GM23338 (cell line): ENCODE measurements around the gene IFT88. TPM values are rescaled to one million over a fixed set of nuclear protein-coding genes. Genes with fewer than 3 reads are reported as not detected.

Experiments used
- ATAC-seq: fragments of 200-7000 bp; cut with Tn5 transposase; 3 replicates; pipeline ENCODE4 v1.9.1; 2020
- DNase-seq: peaks from one replicate; pipeline ENCODE4 v3.0.0-alpha.2; 2015; ENCODE audit warnings: low spot score
- H2AFZ ChIP-seq: fragments of 200-600 bp; sonication (generic); 2 replicates; pipeline ENCODE4 v1.8.0; 2016; ENCODE audit warnings: antibody characterized with exemption, mild to moderate bottlenecking, moderate library complexity
- H3F3A ChIP-seq: fragments of 200-600 bp; sonication (generic); replicated peaks from 2 replicates; pipeline ENCODE4 v1.8.0; 2017; ENCODE audit warnings: antibody characterized with exemption, mixed run types, low read depth
- H3K27ac ChIP-seq: fragments of 200-600 bp; sonication (generic); 2 replicates; pipeline ENCODE4 v1.6.1; 2016; ENCODE audit warnings: low read depth
- H3K27me3 ChIP-seq: fragments of 200-600 bp; sonication (generic); 2 replicates; pipeline ENCODE4 v1.8.0; 2016; ENCODE audit warnings: mild to moderate bottlenecking, mixed run types, moderate library complexity; ENCODE audit not compliant: insufficient read depth
- H3K36me3 ChIP-seq: fragments of 200-600 bp; sonication (generic); 2 replicates; pipeline ENCODE4 v1.8.0; 2016; ENCODE audit warnings: mild to moderate bottlenecking; ENCODE audit not compliant: insufficient read depth
- H3K4me1 ChIP-seq: fragments of 200-600 bp; sonication (generic); 2 replicates; pipeline ENCODE4 v1.8.0; 2016; ENCODE audit warnings: mild to moderate bottlenecking, moderate library complexity; ENCODE audit not compliant: insufficient read depth
- H3K4me2 ChIP-seq: fragments of 200-600 bp; sonication (generic); 2 replicates; pipeline ENCODE4 v1.7.1; 2017; ENCODE audit warnings: mixed run types
- H3K4me3 ChIP-seq: fragments of 200-600 bp; sonication (generic); 2 replicates; pipeline ENCODE4 v1.6.1; 2016; ENCODE audit warnings: mixed run types
- H3K79me2 ChIP-seq: fragments of 200-600 bp; sonication (generic); replicated peaks from 2 replicates; pipeline ENCODE4 v1.8.0; 2017; ENCODE audit warnings: mild to moderate bottlenecking; ENCODE audit not compliant: insufficient read depth
- H3K9me2 ChIP-seq: fragments of 200-600 bp; sonication (generic); 2 replicates; pipeline ENCODE4 v1.8.0; 2017; ENCODE audit not compliant: insufficient read depth
- H4K20me1 ChIP-seq: fragments of 200-600 bp; sonication (generic); replicated peaks from 2 replicates; pipeline ENCODE4 v1.8.0; 2017; ENCODE audit warnings: mild to moderate bottlenecking; ENCODE audit not compliant: insufficient read depth
- H3K27ac Mint-ChIP-seq: 2 replicates; pipeline ENCODE4 v1.8.0; 2020; ENCODE audit warnings: inconsistent platforms, mild to moderate bottlenecking, moderate library complexity, mixed read lengths
- H3K27me3 Mint-ChIP-seq: 3 replicates; pipeline ENCODE4 v1.8.0; 2022; ENCODE audit warnings: low read depth, mild to moderate bottlenecking, moderate library complexity, mixed read lengths, inconsistent platforms; ENCODE audit not compliant: insufficient read depth, poor library complexity
- H3K36me3 Mint-ChIP-seq: 3 replicates; pipeline ENCODE4 v1.8.0; 2021; ENCODE audit warnings: low read depth, mild to moderate bottlenecking, inconsistent platforms, moderate library complexity, mixed read lengths
- H3K4me1 Mint-ChIP-seq: 3 replicates; pipeline ENCODE4 v1.8.0; 2020; ENCODE audit warnings: mild to moderate bottlenecking, inconsistent platforms, mixed read lengths
- H3K4me3 Mint-ChIP-seq: 3 replicates; pipeline ENCODE4 v1.8.0; 2021; ENCODE audit warnings: moderate library complexity, mild to moderate bottlenecking, inconsistent platforms, mixed read lengths
- H3K9me3 Mint-ChIP-seq: 3 replicates; pipeline ENCODE4 v1.8.0; 2020; ENCODE audit warnings: moderate library complexity, mild to moderate bottlenecking, inconsistent platforms, mixed read lengths
- CREB1 ChIP-seq: fragments of 250-450 bp; sonication (Bioruptor Pico); IDR thresholded peaks from 2 replicates; pipeline ENCODE4 v1.5.0; 2020; ENCODE audit warnings: low read depth, mild to moderate bottlenecking, moderate library complexity
- CTCF ChIP-seq, 2 experiments: fragments of 200-600 bp in 1 of 2; sonication (generic) in 1 of 2; conservative IDR thresholded peaks; 2 replicates each; pipeline versions ENCODE4 v1.5.1 to v1.6.1; 2016 to 2017; ENCODE audit warnings: antibody characterized with exemption in 2 of 2, low read depth in 2 of 2, mild to moderate bottlenecking in 2 of 2, moderate library complexity in 1 of 2
- EZH2phosphoT487 ChIP-seq: fragments of 200-600 bp; sonication (generic); IDR thresholded peaks from one replicate; pipeline ENCODE4 v1.8.1; 2018; ENCODE audit warnings: antibody characterized with exemption; ENCODE audit not compliant: unreplicated experiment
- JUNB ChIP-seq: IDR thresholded peaks from one replicate; pipeline ENCODE4 v1.6.1; 2016; ENCODE audit warnings: antibody characterized with exemption; ENCODE audit not compliant: unreplicated experiment
- POLR2AphosphoS5 ChIP-seq: IDR thresholded peaks from 2 replicates; pipeline ENCODE4 v1.6.1; 2016; ENCODE audit warnings: antibody characterized with exemption, low read depth
- ZNF331 ChIP-seq: fragments of 250-450 bp; sonication (Bioruptor Pico); IDR thresholded peaks from 2 replicates; pipeline ENCODE4 v1.5.0; 2020; ENCODE audit warnings: low read depth, mild to moderate bottlenecking, moderate library complexity
- polyA plus RNA-seq: library from polyadenylated mRNA; unstranded; fragments of >200 nt; fragmentation: Nextera tagmentation; extraction: Ambion mirVana; gene quantifications from 2 replicates; pipeline ENCODE4 v1.2.1, GENCODE V29; 2016
- total RNA-seq: library from RNA; depleted of rRNA; stranded (reverse); fragments of >200 nt; shearing (Covaris generic); gene quantifications from 2 replicates; pipeline ENCODE4 v1.2.3, GENCODE V29; 2014
- TF ChIP-seq, protein P1 (sequence below): IDR thresholded peaks from one replicate; pipeline ENCODE4 v1.6.1; 2018; ENCODE audit warnings: antibody characterized with exemption; ENCODE audit not compliant: unreplicated experiment

IFT88 gene
- total and polyA plus RNA-seq, 2 experiments from 2014 or later: 8.2 to 8.7 TPM

DNA sequence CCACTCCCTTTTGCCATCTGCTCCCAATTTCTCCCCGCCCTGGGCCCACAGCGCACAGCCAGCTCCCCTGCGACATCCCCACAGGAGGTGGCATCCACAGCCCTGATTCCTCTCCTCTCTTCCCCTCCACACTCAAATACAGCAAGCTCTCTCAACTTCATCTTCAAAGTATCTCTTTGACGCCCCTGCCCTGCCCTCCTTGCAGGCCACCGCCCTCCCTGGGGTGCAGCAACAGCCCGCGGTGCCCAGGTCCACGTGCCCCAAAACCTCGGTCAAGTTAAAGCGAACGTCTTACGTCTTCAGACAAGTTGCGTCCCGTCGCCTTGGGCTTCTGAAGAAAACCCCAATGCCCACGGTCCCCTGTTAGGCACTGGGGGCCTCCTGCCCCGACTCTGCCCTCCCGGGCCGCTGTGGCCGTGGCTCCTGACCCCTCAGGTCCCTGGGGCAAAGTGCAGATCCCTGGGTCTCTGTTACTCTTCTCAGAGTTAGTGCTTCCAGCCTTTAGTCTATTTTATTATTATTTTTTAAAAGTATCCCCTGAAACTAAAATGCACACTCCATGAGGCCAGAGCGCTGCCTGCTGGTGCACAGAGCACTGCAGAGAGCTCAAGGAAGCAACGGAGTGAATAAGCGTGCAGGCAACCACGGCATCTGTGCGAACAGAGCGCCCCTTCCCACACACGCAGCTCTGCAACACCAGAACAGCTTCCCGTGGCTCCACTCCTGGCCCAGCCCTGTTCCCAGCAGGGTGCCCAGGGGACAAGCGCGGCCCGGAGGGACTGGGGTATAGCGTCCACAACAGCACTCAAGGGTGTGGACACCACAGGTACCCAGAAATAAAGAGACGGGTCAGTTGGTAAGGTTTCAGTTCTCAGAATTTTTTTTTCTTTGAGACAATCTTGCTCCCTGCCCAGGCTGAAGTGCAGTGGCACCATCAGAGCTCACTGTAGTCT, 163.0 kb downstream of the IFT88 start:
- TF ChIP-seq ZNF331 (CRISPR knock-in tag): no peak
- TF ChIP-seq CTCF (conservative IDR thresholded peaks at IDR 0.05; ENCODE audit: low read depth in 2 of 2): peak in 1 of 2 experiments; percentile 31; a peak in 2 of 4 replicates
- H4K20me1 ChIP-seq: no peaks in the 10 kb centered on the region; the same call in 1 of the 2 replicates
- Mint-ChIP-seq H3K9me3 (no peaks in the 10 kb centered on the region; the same call in 2 of the 3 replicates), H3K4me3 (no peak overlapping the region), H3K4me1 (no peaks in the 10 kb centered on the region), H3K27ac (no peak overlapping the region), H3K27me3 (peaks cover 2% of the 10 kb centered on the region), H3K36me3 (no peaks in the 10 kb centered on the region)
- H2AFZ ChIP-seq: no peak overlapping the region
- no peak overlapping the region for H3K4me3 ChIP-seq
- H3K27ac ChIP-seq: no peak overlapping the region
- no peaks in the 10 kb centered on the region for H3K79me2 ChIP-seq
- H3K4me2 ChIP-seq: no peak overlapping the region
- DNase-seq (no peak), ATAC-seq (no peak)
- no peaks in the 10 kb centered on the region for H3K27me3 ChIP-seq
- no peaks in the 10 kb centered on the region for H3K4me1 ChIP-seq
- no peaks in the 10 kb centered on the region for H3K9me2 ChIP-seq
- no peaks in the 10 kb centered on the region for H3F3A ChIP-seq
- no peaks in the 10 kb centered on the region for H3K36me3 ChIP-seq

GRCh38 chr13:20738616-20739015, 171.7 kb downstream of the IFT88 start:
- no peak overlapping the region for H3K4me3 Mint-ChIP-seq
- Histone ChIP-seq H3K27ac (no peak overlapping the region), H3K4me1 (no peaks in the 10 kb centered on the region), H3K9me2 (no peaks in the 10 kb centered on the region), H3K27me3 (no peaks in the 10 kb centered on the region), H3K36me3 (no peaks in the 10 kb centered on the region), H3K4me3 (no peak overlapping the region), H3F3A (no peaks in the 10 kb centered on the region), H3K79me2 (no peaks in the 10 kb centered on the region), H3K4me2 (no peak overlapping the region), H4K20me1 (0 out of 2 replicates have a peak, but pooled peaks cover 4% of the 10 kb centered on the region), H2AFZ (no peak overlapping the region)
- H3K27ac Mint-ChIP-seq: no peak overlapping the region
- no peak for DNase-seq
- peaks cover 7% of the 10 kb centered on the region; the same call in 2 of the 3 replicates for H3K36me3 Mint-ChIP-seq
- peaks cover 3% of the 10 kb centered on the region for H3K27me3 Mint-ChIP-seq
- H3K9me3 Mint-ChIP-seq: peaks cover 8% of the 10 kb centered on the region
- no peaks in the 10 kb centered on the region for H3K4me1 Mint-ChIP-seq
- ATAC-seq: no peak
- no peak for TF ChIP-seq EZH2phosphoT487
- TF ChIP-seq CTCF (conservative IDR thresholded peaks at IDR 0.05; ENCODE audit: low read depth in 2 of 2): no peak
- no peak for TF ChIP-seq CREB1
- TF ChIP-seq, protein P1, sequence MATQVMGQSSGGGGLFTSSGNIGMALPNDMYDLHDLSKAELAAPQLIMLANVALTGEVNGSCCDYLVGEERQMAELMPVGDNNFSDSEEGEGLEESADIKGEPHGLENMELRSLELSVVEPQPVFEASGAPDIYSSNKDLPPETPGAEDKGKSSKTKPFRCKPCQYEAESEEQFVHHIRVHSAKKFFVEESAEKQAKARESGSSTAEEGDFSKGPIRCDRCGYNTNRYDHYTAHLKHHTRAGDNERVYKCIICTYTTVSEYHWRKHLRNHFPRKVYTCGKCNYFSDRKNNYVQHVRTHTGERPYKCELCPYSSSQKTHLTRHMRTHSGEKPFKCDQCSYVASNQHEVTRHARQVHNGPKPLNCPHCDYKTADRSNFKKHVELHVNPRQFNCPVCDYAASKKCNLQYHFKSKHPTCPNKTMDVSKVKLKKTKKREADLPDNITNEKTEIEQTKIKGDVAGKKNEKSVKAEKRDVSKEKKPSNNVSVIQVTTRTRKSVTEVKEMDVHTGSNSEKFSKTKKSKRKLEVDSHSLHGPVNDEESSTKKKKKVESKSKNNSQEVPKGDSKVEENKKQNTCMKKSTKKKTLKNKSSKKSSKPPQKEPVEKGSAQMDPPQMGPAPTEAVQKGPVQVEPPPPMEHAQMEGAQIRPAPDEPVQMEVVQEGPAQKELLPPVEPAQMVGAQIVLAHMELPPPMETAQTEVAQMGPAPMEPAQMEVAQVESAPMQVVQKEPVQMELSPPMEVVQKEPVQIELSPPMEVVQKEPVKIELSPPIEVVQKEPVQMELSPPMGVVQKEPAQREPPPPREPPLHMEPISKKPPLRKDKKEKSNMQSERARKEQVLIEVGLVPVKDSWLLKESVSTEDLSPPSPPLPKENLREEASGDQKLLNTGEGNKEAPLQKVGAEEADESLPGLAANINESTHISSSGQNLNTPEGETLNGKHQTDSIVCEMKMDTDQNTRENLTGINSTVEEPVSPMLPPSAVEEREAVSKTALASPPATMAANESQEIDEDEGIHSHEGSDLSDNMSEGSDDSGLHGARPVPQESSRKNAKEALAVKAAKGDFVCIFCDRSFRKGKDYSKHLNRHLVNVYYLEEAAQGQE: no peak
- TF ChIP-seq POLR2AphosphoS5: no peak
- no peak for TF ChIP-seq JUNB
